Measurements from ENCODE around the gene SCCPDH.
"Not testable (repeated sequence)": the region's sequence is repeated elsewhere in the genome, so short reads cannot be mapped to it uniquely, and the experiment has no call there.

SCCPDH gene

GRCh38 chr1:246708166-246708565 is 16.0 kb upstream of the SCCPDH start:
- DNase-seq (ENCODE audit: low read depth): no peak

DNA sequence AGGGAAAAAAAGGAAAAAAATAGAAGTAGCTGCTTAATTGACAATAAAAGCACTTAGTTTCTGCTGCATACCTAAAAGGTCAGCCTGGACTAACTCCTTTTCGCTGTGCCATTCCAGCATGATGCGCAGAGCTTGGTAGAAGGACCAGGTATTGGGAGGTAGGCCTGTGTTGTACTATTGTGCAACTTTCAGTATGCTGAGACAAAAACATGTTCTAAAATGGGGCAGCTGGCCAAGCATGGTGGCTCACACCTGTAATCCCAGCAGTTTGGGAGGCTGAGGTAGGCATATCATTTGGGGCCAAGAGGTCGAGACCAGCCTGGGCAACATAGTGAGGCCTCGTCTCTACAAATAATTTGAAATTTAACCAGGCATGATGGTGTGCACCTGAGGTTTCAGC is 15.0 kb upstream of the SCCPDH start:
- DNase-seq (ENCODE audit: low read depth): no peak

- no peak for DNase-seq (ENCODE audit: low read depth)
These were observed 14.4 kb upstream of the SCCPDH start for GRCh38 chr1:246709835-246710234.

GRCh38 chr1:246711548-246712003 is 12.6 kb upstream of the SCCPDH start:
- DNase-seq (ENCODE audit: low read depth): no peak

DNA sequence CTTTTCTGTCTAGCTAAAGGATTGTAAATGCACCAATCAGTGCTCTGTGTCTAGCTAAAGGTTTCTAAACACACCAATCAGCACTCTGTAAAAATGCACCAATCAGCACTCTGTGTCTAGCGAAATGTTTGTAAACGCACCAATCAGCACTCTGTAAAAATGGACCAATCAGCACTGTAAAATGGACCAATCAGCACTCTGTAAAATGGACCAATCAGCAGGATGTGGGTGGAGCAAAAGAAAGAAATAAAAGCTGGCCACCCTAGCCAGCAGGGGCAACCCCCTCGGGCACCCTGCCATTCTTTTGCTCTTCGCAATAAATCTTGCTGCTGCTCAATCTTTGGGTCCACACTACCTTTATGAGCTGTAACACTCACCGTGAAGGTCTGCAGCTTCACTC is 11.8 kb upstream of the SCCPDH start:
- not testable (repeated sequence) for DNase-seq (ENCODE audit: low read depth)

- DNase-seq (ENCODE audit: low read depth): not testable (repeated sequence)
These were observed 4.8 kb upstream of the SCCPDH start for GRCh38 chr1:246719361-246719760.

- not testable (repeated sequence) for DNase-seq (ENCODE audit: low read depth)
These were observed 3.4 kb upstream of the SCCPDH start for GRCh38 chr1:246720814-246721213.

GRCh38 chr1:246722720-246723119 is 1.5 kb upstream of the SCCPDH start:
- no peak for DNase-seq (ENCODE audit: low read depth)

DNA sequence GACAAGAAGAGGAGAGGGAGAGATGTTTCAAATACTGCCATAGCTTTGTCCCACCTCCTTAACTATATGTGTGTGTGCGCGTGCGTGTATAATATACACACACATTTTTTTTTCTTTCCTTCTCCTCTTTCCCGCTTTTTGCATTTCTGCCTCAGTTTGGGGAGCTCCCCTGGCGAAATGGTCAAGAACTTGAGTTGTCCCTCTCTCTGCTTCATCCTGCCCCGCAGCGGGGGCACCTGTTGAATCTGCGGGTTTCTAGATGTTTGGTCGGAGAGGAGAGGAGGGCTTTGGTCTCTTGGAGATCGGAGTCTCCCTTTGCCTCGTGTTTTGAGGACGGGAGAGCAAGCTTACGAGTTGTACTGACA is 504 bp downstream of the SCCPDH start:
- peak; percentile 45 for DNase-seq (ENCODE audit: low read depth)

- DNase-seq (ENCODE audit: low read depth): no peak
These were observed 982 bp downstream of the SCCPDH start for GRCh38 chr1:246725191-246725590.

GRCh38 chr1:246726255-246726679 is 2.1 kb downstream of the SCCPDH start:
- peak; percentile 24 for DNase-seq (ENCODE audit: low read depth)

- DNase-seq (ENCODE audit: low read depth): no peak
These were observed 2.7 kb downstream of the SCCPDH start for GRCh38 chr1:246726881-246727280.

GRCh38 chr1:246727594-246727993 is 3.4 kb downstream of the SCCPDH start:
- DNase-seq (ENCODE audit: low read depth): no peak

DNA sequence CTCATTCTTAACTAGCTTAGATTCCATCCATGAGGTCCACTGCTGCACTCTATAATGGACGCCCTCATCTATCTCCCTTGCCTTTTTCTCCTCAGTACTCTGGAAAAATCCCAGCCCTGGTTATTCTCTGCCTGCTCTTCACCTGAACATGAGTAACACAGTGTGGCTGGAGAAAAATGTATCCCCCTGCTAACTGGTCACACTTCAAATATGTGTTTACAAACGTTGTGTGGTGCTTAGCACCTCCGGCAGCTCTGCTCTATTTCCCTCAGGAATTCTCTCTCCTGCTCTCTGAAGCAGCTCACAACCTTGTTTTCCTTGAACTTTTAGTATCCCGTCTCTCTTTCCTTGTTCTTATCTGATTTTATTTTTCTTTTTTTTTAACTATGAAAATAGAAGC is 4.1 kb downstream of the SCCPDH start:
- DNase-seq (ENCODE audit: low read depth): no peak

DNA sequence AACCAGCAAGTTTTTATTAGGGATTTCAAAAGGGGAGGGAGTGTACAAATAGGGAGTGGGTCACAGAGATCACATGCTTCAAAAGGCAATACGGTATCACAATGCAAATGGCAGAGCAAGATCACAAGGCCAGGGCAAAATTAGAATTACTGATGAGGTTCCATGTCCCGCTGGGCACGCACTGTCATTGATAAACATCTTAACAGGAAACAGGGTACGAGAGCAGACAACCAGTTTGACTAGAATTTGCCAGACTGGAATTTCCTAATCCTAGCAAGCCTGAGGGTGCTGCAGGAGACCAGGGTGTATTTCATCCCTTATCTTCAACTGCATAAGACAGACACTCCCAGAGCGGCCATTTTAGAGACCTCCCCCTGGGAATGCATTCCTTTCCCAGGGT is 4.8 kb downstream of the SCCPDH start:
- not testable (repeated sequence) for DNase-seq (ENCODE audit: low read depth)

GRCh38 chr1:246730839-246731238 is 6.6 kb downstream of the SCCPDH start:
- DNase-seq (ENCODE audit: low read depth): no peak

GRCh38 chr1:246731873-246732272 is 7.7 kb downstream of the SCCPDH start:
- not testable (repeated sequence) for DNase-seq (ENCODE audit: low read depth)

- DNase-seq (ENCODE audit: low read depth): no peak
These were observed 9.5 kb downstream of the SCCPDH start for GRCh38 chr1:246733704-246734103.

GRCh38 chr1:246734866-246735265 is 10.7 kb downstream of the SCCPDH start:
- DNase-seq (ENCODE audit: low read depth): no peak

GRCh38 chr1:246735735-246736134 is 11.5 kb downstream of the SCCPDH start:
- no peak for DNase-seq (ENCODE audit: low read depth)

DNA sequence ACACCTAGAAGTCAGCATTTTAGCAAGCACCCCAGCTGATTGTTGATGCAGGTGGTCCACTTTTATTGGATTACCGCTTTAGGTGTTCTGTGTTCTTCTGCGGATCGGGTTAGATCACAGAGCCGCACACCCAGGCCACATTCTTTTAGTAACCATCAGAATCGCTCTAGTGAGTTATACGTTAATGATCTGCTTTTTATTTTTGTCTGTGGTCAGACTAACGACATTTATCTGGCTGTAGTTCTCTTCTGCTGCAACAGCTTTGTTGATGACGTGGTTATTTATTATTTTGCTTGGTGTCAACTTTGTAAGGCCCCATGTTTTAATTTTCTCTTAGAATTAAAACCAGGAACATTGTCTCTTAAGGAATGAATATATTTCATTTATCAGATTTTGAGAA is 18.2 kb downstream of the SCCPDH start:
- no peak for DNase-seq (ENCODE audit: low read depth)

GRCh38 chr1:246746155-246746554 is 21.9 kb downstream of the SCCPDH start:
- not testable (repeated sequence) for DNase-seq (ENCODE audit: low read depth)

- no peak for DNase-seq (ENCODE audit: low read depth)
These were observed 23.8 kb downstream of the SCCPDH start for GRCh38 chr1:246748006-246748405.

- no peak for DNase-seq (ENCODE audit: low read depth)
These were observed 24.7 kb downstream of the SCCPDH start for GRCh38 chr1:246748867-246749266.

DNA sequence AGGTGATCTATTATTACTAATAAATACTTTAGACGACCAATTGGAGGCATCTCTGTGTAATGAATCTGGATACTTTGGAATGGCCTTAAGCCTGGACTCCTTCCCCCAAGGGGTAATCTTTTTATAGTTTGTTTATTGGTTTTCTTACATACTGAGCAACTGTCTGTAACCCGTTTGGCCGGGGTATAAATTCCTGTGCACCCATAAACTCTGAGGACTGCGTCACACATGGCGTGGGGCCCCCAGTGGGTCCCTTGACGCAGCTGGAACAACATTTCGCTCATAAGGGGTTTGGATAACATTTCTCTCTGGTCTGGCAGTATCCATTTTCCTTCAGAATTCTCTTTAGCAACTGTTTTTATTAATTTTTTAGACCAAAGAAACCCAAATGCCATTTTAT is 26.5 kb downstream of the SCCPDH start:
- DNase-seq (ENCODE audit: low read depth): no peak
